Stimulated activated CD8-positive, alpha-beta memory T cell treated with anti-CD3 and anti-CD28 coated beads, Interleukin-4, amount 100 ng/mL, for 4 hours (primary cell): ENCODE measurements around the gene ABHD5.

Experiments
- DNase-seq, 2 donors: peaks; one replicate each; pipeline ENCODE4 v3.0.0-alpha.2; 2020; ENCODE audit warnings: low read depth in 2 of 2, low spot score in 1 of 2

The ABHD5 gene

DNA sequence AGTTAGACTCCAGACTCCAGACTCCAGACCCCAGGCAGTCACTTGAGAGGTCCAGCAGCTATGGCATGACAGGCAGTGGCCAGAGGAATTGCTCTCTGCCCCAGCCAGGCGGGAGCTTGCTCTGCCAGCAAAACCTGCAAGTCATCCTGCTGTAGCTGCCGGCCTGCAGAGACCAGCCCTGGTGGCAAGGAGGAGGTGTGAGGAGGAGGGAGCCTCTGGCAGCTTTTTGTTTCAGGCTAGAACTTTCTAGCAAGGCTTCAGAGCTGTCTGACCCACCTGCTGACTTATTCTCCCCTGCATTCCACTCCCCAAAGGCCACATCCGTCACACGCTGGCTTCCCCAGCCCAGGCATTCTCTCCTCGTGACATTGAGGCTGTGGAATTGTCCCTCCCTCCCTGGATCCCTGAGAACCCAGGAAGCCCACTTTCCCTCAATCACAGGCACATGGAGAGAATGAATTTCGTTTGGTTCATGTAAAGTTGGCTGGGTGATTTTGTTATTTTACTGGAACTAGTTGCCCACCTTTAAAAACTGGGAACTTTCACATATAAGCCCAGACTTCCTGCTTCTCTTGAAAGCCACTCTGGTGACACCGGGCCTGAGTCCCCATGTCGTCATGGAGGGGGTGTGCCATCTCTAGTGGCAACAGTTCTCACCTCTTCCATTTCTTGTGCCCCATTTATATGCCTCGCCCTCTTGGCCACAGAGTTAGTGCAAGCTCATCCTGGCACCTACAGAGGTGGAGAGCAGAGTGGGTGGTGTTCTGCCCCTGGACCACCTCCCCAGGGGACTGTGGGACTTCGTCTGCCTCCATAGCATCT is 82.7 kb downstream of the ABHD5 start:
- no peak for DNase-seq

DNA sequence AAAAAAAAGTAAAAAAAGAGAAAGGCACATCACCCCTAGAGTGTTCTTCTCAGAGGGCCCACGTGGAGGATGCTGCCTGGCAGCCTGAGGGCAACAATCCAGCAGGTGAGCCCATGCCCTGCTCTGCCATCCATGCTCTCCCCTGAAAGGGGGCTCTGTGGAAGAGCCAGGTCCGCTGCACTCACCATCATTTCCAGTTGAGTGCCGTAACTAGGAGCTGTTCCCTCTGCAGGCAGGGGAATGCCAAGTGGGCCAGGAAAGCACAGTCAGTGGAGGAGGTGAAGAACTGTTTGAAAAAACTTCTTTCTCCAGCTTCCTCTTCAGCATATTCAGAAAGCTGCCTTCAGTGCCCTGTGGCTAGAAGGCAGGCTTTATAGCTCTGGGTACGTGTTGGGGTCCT is 84.1 kb downstream of the ABHD5 start:
- DNase-seq, result no peak

DNA sequence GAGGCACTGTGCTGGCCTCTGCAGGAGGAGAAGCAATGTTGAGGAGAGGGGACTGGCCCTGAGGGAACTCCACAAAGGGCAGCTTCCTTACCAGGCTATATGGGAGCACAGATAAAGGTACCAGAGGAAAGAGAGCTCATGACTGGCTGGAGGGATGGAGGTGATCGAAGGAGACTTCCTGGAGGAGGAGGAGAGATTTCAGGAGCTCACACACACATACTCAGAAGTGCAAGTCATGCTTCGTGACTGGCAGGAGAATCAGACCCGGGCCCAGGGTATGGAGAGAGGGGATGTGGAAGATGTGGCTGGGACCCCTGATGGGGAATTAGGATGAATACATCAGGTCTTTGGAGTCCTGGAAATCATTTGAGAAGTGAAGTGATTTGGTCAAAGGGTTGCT is 85.4 kb downstream of the ABHD5 start:
- no peak for DNase-seq

- DNase-seq, result no peak
Observed at GRCh38 chr3:43779850-43780249, 89.1 kb downstream of the ABHD5 start.

GRCh38 chr3:43782541-43782940 is 91.8 kb downstream of the ABHD5 start:
- DNase-seq, result no peak
